GM19193 (cell line): ENCODE results near the gene SERF2.
A peak's percentile ranks its signal among the peaks of the same experiment; 100 is the strongest.

Experiments used
- POLR2A ChIP-seq: IDR thresholded peaks from 4 replicates; pipeline ENCODE4 v1.6.1; 2011; ENCODE audit not compliant: insufficient read depth, insufficient read length; ENCODE audit errors: extremely low read depth

Gene SERF2

DNA sequence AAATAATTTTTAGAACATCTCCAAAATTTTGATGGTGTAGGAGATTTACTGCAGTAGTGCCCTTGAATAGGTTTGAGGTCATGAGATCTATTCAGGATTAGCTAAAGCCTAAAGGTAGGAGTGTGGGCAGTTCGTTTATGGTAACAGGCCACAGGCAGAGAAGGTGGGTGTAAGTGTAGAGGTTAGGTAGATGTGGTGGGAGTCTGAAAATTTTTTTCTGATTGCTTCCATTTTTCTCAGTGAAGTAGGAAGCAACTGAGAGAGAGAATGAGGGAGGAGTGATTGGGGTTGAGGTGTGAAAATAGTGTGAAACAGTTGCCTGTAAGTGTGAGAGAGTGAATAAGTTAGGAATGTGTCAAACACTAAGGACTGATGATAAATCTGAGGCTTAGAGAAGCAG is 13.1 kb upstream of the SERF2 start:
- no peak for TF ChIP-seq POLR2A

DNA sequence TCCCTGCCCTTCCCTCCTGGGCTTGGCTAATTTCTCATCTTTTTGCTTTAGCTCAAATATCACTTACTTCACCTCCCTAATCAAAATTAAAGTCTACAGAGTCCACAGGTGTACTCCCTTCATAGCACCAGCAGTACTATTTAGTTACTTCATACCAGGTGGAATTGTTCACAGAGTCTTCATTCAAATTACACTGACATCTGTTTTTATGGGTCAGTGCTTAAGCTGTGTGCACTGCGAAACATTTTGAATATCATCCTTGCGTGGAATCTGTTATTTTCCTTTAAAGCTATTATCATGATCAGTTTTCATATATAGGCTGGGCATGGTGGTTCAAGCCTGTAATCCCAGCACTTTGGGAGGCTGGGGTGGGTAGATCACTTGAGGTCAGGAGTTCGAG is 2.7 kb upstream of the SERF2 start:
- TF ChIP-seq POLR2A, result no peak

DNA sequence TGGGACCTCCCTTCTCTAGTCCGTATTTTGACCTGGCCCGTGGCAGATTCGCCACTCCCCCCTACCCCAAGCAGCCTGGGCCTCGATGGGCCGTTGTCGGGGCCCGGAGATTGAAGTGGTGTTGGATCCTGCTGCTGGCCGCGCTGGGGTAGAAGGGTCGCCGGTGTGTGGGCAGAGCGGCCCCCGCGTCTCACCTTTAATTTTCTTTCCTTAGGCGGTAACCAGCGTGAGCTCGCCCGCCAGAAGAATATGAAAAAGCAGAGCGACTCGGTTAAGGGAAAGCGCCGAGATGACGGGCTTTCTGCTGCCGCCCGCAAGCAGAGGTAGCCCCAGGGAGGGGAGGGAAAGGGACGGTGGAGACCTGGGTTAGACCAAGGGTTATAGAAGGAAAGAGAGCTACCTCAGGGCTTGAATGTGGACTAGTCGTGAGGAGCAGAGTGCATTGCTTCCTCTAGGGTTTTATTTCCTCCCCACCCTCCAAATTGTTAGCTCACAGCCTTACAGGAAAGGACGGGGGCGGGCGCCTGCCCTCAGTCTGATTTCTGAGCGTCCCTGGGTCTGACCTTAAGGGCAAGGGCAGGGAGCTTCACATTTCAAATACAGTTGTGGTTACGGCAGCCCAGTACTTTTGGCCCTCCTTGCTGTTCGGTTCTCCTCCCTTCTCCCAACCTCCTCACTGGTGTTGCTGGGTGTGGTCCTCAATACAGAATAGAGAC is 799 bp downstream of the SERF2 start:
- no peak for TF ChIP-seq POLR2A

DNA sequence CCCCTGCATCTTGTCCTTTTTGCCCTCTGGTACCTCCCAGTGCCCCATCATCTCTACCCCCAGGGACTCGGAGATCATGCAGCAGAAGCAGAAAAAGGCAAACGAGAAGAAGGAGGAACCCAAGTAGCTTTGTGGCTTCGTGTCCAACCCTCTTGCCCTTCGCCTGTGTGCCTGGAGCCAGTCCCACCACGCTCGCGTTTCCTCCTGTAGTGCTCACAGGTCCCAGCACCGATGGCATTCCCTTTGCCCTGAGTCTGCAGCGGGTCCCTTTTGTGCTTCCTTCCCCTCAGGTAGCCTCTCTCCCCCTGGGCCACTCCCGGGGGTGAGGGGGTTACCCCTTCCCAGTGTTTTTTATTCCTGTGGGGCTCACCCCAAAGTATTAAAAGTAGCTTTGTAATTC is 1.5 kb downstream of the SERF2 start:
- TF ChIP-seq POLR2A, result no peak

DNA sequence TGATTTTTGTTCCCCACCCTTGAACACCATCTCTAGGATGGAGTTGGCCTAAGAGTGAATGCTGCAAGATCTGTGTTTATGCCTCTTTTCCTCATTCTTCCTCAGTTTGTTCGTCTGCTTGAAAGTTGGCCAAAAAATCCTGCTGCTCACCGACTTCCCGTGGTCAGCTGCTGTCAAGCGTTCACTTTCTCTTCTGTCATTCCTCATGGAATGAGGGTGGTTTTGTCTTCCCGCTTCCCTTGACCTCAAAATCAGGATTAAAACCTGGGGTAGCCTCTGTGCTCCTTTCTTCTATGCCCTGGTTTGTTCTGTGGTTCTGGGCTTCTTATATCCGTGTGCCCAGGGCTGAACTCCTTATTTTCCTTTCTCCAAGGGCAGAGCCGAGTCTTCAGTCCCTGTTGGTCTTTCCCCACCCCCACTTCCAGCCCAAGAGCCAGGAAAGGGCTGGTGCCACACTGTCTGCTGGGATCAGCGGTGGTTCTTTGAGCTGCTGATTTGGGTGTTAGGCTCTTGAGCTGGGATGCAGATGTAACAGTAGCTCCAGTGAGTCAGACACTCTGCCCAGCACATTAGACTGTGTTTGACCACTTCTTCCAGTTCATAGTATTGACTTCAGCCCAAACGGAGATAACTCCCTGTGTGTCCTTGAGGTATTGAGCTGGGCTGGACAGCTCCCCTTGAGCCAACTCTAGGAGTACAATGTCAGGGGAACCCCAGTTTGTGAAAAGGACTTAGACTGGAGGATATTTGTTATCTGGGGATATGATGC is 2.3 kb downstream of the SERF2 start:
- no peak for TF ChIP-seq POLR2A

DNA sequence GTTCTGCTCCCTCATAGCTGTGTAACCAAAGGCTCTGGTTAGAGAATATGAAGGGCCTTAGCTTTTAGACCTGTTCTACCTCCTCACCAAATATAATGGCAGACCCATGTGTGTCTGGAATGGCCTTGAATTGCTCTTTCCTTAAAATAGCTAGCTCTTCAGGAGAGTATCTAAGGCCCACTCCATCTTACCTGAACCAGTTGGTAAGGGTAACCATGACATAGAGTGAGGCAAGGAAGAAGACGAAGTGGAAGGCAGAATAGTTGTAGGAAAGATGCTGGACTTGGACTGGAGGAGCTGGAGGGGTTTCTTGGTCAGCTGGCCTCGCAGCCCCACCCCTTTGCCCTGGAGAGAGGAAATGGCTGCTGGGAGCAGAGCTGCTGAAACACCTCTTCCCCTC is 3.1 kb downstream of the SERF2 start:
- TF ChIP-seq POLR2A, result no peak

DNA sequence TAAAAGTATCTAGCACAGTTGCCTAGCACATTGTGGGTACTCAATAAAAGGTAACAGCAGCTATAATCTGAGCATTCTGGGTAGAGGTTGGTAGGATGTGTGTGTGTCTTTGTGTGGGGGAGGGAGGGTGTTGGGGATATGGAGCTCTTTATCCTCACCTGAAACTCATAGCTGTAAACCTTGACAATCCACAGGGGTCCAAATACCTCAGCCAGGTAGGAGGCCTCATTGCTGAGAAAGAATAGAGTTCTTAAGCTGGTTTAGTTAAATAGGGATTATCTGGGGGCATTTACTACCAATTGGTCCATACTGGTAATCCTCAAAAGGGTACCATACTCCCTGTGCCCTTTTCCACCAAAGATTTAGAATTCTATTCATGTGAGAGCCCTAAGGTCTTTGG is 3.9 kb downstream of the SERF2 start:
- TF ChIP-seq POLR2A, result no peak

DNA sequence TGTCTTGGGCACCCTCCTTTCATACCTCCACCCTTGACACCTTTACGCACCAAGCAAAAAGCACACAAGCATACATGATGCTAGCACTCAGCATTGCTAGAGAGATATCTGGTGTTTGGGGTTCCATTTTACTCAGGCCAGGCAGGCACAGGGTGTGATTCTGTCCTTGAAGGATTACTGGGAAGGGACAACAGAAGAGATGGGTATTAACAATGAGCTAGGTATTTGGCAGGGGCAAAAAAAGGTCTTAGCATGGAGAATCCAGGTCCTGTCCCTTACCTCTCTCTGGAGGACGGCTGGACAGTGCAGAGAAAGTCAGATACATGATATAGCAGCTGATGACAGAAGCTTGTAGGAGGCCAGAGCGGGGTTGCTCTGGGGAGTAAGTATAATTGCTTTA is 4.4 kb downstream of the SERF2 start:
- TF ChIP-seq POLR2A, result no peak

DNA sequence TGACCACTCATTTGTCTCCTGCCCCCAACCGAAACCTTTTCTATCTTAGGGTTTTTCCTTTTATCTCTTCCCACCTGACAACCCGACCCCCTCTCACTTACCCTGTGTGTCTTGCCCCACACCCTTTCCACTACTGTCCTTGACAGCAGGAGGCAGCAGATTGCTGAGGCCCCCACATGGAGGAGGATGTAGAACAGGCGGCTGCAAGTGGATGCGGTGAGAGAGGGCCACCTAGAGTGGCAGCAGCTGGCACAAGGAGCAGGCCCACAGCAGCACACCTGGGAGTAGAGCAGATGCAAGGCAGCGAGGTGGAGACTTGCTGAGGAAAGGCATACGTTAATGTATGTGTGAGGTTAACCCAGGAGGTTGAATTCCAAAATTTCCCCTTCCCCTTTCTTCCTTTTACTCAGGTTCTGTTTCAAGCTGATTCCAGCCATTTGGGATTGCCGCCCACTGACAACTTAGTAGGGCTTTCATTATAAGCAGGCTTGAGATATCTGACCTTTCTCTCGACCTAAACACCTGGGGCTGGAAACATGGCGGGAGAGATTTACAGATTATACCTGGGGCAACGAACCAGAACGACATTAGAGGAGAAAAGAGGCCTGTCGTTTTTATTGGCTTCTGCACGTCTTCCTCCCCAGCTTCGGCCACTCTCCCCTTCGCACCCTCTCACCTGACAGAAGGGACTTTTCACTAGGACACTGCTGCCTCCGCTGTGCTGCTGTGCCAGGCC is 7.3 kb downstream of the SERF2 start:
- no peak for TF ChIP-seq POLR2A

DNA sequence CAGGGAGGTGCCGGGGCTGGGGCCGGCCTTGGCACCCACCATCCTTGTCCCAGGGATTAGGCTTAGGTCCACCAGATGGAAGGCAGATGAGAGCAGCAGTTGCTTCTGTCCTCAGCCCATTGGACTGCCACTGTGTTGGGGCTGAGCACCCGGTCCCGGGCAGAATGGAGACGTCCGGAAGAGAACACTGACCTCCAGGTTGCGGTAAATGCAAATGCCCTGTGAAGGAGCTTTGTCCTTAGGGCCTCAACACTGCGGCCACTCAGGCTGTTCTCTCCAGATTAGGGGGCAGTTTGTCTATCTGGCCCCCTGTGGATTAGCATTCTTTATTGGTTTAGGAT is 7.8 kb downstream of the SERF2 start, which contains the start of gene SERINC4:
Gene SERINC4, minus strand, starts transcription at position 276 of the 341 bp plus-strand sequence. Its CDS starts 234 bp downstream, at position 42.
- TF ChIP-seq POLR2A, result no peak

DNA sequence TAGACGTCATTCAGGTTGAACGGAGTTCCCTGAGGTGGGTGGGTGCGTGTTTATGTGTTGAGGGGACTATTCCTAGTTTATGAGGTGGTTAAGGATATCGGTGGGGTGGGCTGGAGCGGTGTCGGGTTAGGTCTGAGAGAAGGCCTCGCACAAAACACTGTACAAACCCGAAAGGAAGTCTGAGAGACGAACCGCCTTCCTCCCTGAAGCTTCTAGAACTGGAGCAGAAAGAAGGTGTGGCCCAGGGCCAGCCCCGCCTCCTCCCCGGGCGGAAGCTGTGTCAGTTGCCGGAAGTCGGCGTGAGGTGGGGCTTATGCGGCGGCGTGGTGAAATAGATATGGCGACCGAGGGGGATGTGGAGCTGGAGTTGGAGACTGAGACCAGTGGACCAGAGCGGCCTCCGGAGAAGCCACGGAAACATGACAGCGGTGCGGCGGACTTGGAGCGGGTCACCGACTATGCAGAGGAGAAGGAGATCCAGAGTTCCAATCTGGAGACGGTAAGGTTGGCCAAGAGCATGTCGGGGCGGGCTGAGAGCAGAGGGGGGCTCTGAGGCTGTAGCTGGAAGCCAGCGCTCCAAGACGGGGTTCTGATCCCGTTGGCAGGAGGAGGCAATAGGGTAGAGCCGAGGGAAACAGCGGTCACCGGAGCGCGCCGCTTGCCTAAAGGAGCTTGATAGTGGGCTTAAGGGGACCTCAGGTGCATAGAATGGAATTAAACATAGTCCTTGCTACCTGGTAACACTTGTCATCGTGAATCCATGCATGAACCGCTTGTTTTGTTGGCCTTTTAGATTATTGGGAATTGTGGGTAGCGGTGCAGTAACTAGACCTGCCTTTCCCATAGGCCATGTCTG is 8.4 kb downstream of the SERF2 start, which contains the start of gene HYPK:
Gene HYPK, plus strand, starts transcription at position 314 of the 856 bp plus-strand sequence. Its CDS starts 24 bp downstream, at position 338.
- peak; percentile 78 for TF ChIP-seq POLR2A

DNA sequence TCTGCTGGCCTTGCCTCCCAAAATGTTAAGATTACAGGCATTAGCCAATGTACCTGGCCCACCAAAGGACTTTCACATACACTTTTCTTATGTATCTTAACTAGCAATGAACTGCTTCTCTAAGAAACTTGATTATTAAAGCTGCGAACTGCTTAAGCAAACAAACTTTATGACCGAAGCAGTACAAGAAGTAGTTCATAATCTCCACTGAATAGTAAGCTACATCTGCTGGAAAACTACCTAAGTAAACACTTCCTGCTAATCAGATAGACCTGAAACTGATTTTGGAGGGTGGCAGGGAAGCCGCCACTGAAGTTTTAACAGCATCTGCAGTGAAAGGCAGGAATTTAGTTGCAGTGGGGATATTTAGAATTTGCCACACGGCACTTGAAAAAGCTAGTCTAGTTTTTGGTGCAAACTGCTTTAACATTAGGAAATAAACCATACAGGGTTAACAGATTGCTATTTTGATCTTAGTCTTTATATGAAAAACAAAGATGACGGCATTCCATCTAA is 16.4 kb downstream of the SERF2 start:
- TF ChIP-seq POLR2A, result no peak

DNA sequence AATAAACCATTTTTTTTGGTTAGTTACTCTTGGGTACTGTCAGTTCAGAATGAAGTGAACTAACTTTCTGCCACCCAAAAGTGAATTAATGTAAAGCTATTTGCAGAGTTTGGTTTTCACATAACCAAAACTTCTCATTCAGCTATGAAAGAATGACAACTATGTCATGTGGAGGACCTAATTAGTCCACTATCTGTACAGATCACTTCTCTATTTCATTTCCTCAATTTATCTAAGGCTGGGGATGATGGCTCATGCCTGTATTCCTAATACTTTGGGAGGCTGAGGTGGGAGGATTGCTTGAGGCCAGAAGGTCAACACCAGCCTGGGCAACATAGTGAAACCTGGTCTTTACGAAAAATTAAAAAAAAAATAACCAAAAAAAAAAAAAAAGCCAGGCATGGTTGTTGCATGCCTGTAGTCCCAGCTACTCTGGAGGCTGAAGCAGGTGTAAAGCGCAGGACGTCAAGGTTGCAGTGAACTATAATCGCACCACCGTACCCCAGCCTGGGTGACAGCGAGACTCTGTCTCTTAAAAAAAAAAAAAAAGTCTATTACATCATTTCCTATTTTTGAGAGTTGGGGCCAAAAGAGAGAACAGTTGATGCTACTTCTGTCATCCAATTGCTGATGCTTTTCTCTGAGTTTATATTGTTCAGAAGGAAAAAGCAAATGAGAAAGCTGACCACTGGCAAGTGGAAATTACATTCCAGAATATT is 17.0 kb downstream of the SERF2 start:
- TF ChIP-seq POLR2A, result no peak

DNA sequence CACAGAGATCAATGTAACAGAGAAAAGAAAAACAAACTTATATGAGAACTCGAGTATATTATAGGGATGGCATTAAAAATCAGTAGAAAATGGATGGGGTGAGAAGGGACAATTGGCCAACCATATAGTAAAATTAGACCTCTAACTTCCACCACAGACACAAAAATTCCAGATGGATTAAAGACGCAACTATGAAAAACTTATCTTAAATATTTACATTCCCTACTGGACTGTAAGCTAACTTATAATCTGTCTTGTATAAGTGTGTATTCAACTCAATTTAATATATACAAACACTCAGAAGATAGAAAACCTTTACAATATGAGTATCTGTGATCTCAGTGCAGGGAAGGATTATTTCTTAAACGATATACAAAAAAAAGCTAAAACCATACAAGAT is 29.4 kb downstream of the SERF2 start:
- no peak for TF ChIP-seq POLR2A
